Astrocyte (in vitro differentiated cells and primary cell): ENCODE measurements around the gene NEK6. TPM values are rescaled to one million over a fixed set of nuclear protein-coding genes. Genes with fewer than 3 reads are reported as not detected.

Experiments used
- DNase-seq: peaks from one replicate; pipeline ENCODE4 v3.0.0-alpha.2; 2010; ENCODE audit warnings: low read depth
- FAIRE-seq: peaks from 2 replicates; lab custom pipeline; 2011; peaks lifted over from hg19 to GRCh38; lab: Jason Lieb, UNC
- H2AFZ ChIP-seq: 2 replicates; pipeline ENCODE4 v1.6.0; 2012; ENCODE audit warnings: low read depth, low read length, inconsistent platforms
- H3K27ac ChIP-seq: 2 replicates; pipeline ENCODE4 v1.5.1; 2011; ENCODE audit warnings: low read depth, low read length, inconsistent platforms
- H3K27me3 ChIP-seq: 2 replicates; pipeline ENCODE4 v1.6.0; 2011; ENCODE audit warnings: low read length, inconsistent platforms; ENCODE audit not compliant: insufficient read depth
- H3K36me3 ChIP-seq: 2 replicates; pipeline ENCODE4 v1.5.1; 2011; ENCODE audit warnings: low read length, inconsistent platforms; ENCODE audit not compliant: insufficient read depth
- H3K4me1 ChIP-seq: 2 replicates; pipeline ENCODE4 v1.5.1; 2011; ENCODE audit warnings: low read length, inconsistent platforms; ENCODE audit not compliant: insufficient read depth
- H3K4me2 ChIP-seq: 2 replicates; pipeline ENCODE4 v1.6.0; 2012; ENCODE audit warnings: low read length, inconsistent platforms
- H3K4me3 ChIP-seq: 2 replicates; pipeline ENCODE4 v1.5.1; 2011; ENCODE audit warnings: low read depth, mild to moderate bottlenecking, low read length, inconsistent platforms; ENCODE audit not compliant: insufficient read depth
- H3K79me2 ChIP-seq: 2 replicates; pipeline ENCODE4 v1.6.0; 2012; ENCODE audit warnings: mild to moderate bottlenecking, low read length, inconsistent platforms; ENCODE audit not compliant: insufficient read depth
- H3K9ac ChIP-seq: 2 replicates; pipeline ENCODE4 v1.6.0; 2012; ENCODE audit warnings: mild to moderate bottlenecking, low read length, inconsistent platforms
- H3K9me3 ChIP-seq: 2 replicates; pipeline ENCODE4 v1.5.1; 2012; ENCODE audit warnings: low read depth, mild to moderate bottlenecking, low read length, inconsistent platforms; ENCODE audit not compliant: insufficient read depth
- H4K20me1 ChIP-seq: 2 replicates; pipeline ENCODE4 v1.6.0; 2012; ENCODE audit warnings: low read length, inconsistent platforms; ENCODE audit not compliant: insufficient read depth
- H3K27ac Mint-ChIP-seq: one replicate; pipeline ENCODE4 v1.8.0; 2021; ENCODE audit warnings: mild to moderate bottlenecking, mixed read lengths; ENCODE audit not compliant: unreplicated experiment
- H3K27me3 Mint-ChIP-seq: one replicate; pipeline ENCODE4 v1.8.0; 2021; ENCODE audit warnings: low read depth, mixed read lengths; ENCODE audit not compliant: unreplicated experiment
- H3K36me3 Mint-ChIP-seq: one replicate; pipeline ENCODE4 v1.8.0; 2021; ENCODE audit warnings: low read depth, mixed read lengths; ENCODE audit not compliant: unreplicated experiment
- H3K4me1 Mint-ChIP-seq: one replicate; pipeline ENCODE4 v1.8.0; 2021; ENCODE audit warnings: low read depth, mixed read lengths; ENCODE audit not compliant: unreplicated experiment
- H3K4me3 Mint-ChIP-seq: one replicate; pipeline ENCODE4 v1.8.0; 2021; ENCODE audit warnings: mild to moderate bottlenecking, moderate library complexity, mixed read lengths; ENCODE audit not compliant: unreplicated experiment
- H3K9me3 Mint-ChIP-seq: one replicate; pipeline ENCODE4 v1.8.0; 2021; ENCODE audit warnings: mild to moderate bottlenecking, mixed read lengths; ENCODE audit not compliant: unreplicated experiment
- CTCF ChIP-seq: IDR thresholded peaks from 2 replicates; pipeline ENCODE4 v1.5.1; 2011; ENCODE audit warnings: low read depth, mild to moderate bottlenecking, inconsistent platforms, low read length, moderate library complexity; ENCODE audit not compliant: insufficient read depth
- EZH2 ChIP-seq: IDR thresholded peaks from 2 replicates; pipeline ENCODE4 v1.6.1; 2012; ENCODE audit warnings: mild to moderate bottlenecking, low read length, inconsistent platforms; ENCODE audit not compliant: insufficient read depth
- total RNA-seq: library from RNA; stranded (reverse); gene quantifications from 2 replicates; pipeline ENCODE4 v1.2.1, GENCODE V29; 2021

Gene NEK6
- total RNA-seq, 1 donor from 2014 or later = 76.8 TPM

GRCh38 chr9:124282442-124283227, 24.9 kb downstream of the NEK6 start:
- TF ChIP-seq EZH2 (no peak), CTCF (no peak)
- H3K79me2 ChIP-seq = peaks cover 90% of the 10 kb centered on the region
- Mint-ChIP-seq H3K27ac (peak overlapping the region; percentile 58), H3K36me3 (peaks cover 8% of the 10 kb centered on the region), H3K9me3 (no peaks in the 10 kb centered on the region), H3K4me3 (no peak overlapping the region), H3K27me3 (no peaks in the 10 kb centered on the region), H3K4me1 (peaks cover 54% of the 10 kb centered on the region)
- FAIRE-seq (no peak), DNase-seq (peak; percentile 84)
- peaks cover 89% of the 10 kb centered on the region for H3K4me1 ChIP-seq
- no peaks in the 10 kb centered on the region for H3K27me3 ChIP-seq
- H2AFZ ChIP-seq = no peak overlapping the region
- no peaks in the 10 kb centered on the region for H3K36me3 ChIP-seq
- H3K4me3 ChIP-seq = no peak overlapping the region
- H4K20me1 ChIP-seq = peaks cover 70% of the 10 kb centered on the region
- no peaks in the 10 kb centered on the region for H3K9me3 ChIP-seq
- peak overlapping the region; percentile 65 for H3K4me2 ChIP-seq
- peak overlapping the region; percentile 80 for H3K9ac ChIP-seq
- H3K27ac ChIP-seq = peak overlapping the region; percentile 91

GRCh38 chr9:124283228-124283814, 25.6 kb downstream of the NEK6 start:
- H3K4me1 ChIP-seq = peaks cover 90% of the 10 kb centered on the region

More at GRCh38 chr9:124283228-124283814, 25.6 kb downstream of the NEK6 start:
- Histone ChIP-seq H3K4me3 (no peak overlapping the region), H3K9ac (peak overlapping the region; percentile 80), H3K27me3 (no peaks in the 10 kb centered on the region), H3K9me3 (no peaks in the 10 kb centered on the region), H4K20me1 (peaks cover 63% of the 10 kb centered on the region), H2AFZ (no peak overlapping the region), H3K79me2 (peaks cover 90% of the 10 kb centered on the region), H3K4me2 (peak overlapping the region; percentile 65), H3K36me3 (no peaks in the 10 kb centered on the region), H3K27ac (peak overlapping the region; percentile 91)
- no peak overlapping the region for H3K4me3 Mint-ChIP-seq
- H3K9me3 Mint-ChIP-seq = no peaks in the 10 kb centered on the region
- H3K36me3 Mint-ChIP-seq = peaks cover 8% of the 10 kb centered on the region
- H3K27me3 Mint-ChIP-seq = no peaks in the 10 kb centered on the region
- peak overlapping the region; percentile 58 for H3K27ac Mint-ChIP-seq
- no peak for DNase-seq
- H3K4me1 Mint-ChIP-seq = peaks cover 57% of the 10 kb centered on the region
- FAIRE-seq = no peak
- TF ChIP-seq CTCF (no peak), EZH2 (no peak)
